Ovary (tissue), 3 donors: ENCODE measurements around the gene IL4.

Experiments
- CTCF ChIP-seq, 3 donors: fragments of 450-650 bp in 2 of 3; fragments of 200-600 bp in 1 of 3; IDR thresholded peaks; one replicate each; pipeline versions ENCODE4 v1.5.1 to v1.8.0; 2016 to 2022; ENCODE audit warnings: antibody characterized with exemption in 3 of 3, mild to moderate bottlenecking in 1 of 3
- POLR2A ChIP-seq: fragments of 450-650 bp; IDR thresholded peaks from one replicate; pipeline ENCODE4 v1.6.1; 2017; ENCODE audit warnings: antibody characterized with exemption, mild to moderate bottlenecking, moderate library complexity
- donor health status: DM: no; HTN: no; CAD: no.

DNA sequence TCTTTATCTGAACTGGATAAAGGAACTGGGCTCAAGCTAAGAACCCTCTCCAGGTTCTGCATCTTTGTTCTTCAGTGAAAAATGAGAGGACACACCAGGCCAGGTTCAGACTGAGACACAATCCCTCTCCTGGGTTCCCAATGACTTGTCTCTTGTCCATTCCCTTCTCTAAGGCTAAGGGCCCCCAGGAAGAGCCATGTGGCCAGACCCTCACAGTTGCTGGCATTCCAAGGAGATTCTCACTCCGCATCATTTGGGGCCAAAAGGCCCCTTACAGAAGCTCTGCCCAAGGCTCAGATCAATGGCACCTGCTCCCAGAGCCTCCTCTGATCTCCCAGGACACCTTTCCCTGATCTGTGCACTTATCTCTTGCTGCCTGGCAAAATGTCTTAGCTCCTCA, 4.9 kb downstream of the IL4 start:
- TF ChIP-seq CTCF (IDR thresholded peaks at IDR 0.05), result no peak
- TF ChIP-seq POLR2A, result no peak
